ENCODE measurements around the gene ANKRD36B.
"Not testable (repeated sequence)": the region's sequence is repeated elsewhere in the genome, so short reads cannot be mapped to it uniquely, and the experiment has no call there.

Gene ANKRD36B

DNA sequence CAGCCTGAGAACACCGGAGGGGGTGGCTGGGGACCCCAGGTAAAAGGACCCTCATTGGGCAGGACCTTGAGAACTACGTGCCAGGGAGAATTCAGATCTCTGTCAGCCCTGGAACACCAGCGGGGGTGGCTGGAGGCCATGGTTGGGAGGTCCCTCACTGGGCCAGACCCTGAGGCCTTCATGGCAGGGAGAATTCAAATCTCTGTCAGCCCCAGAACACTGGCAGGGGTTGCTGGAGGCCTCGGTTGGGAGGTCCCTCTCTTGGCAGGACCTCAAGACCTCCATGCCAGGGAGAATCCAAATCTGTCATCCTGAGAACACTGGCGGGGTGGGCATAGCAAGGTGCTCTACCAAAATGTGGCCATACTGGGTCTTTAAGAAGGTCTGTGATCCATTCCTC is 99.5 kb downstream of the ANKRD36B start:
- not testable (repeated sequence) for H3K4me1 ChIP-seq, H3K4me3 ChIP-seq, H3K9me3 ChIP-seq, H4K20me1 ChIP-seq, H3K4me2 ChIP-seq, H3K9ac ChIP-seq, H3K27me3 ChIP-seq, H3K36me3 ChIP-seq, H3K27ac ChIP-seq

All from BLaER1 (cell line).